Right lobe of liver (tissue), 6 donors: ENCODE results near the gene TVP23C. TPM values are rescaled to one million over a fixed set of nuclear protein-coding genes. Genes with fewer than 3 reads are reported as not detected.

Experiments used
- ATAC-seq, 4 donors: fragments of 200-7000 bp; cut with Tn5 transposase; one replicate each; pipeline ENCODE4 v1.9.1; 2020; ENCODE audit warnings: mild to moderate bottlenecking in 4 of 4, moderate library complexity in 4 of 4
- DNase-seq, 3 donors: peaks; one replicate each; pipeline ENCODE4 v3.0.0-alpha.2; 2020
- H3K27ac ChIP-seq, 3 donors: fragments of 200-600 bp; one replicate each; pipeline ENCODE4 v1.8.0; 2022
- H3K27me3 ChIP-seq, 2 donors: fragments of 200-600 bp; one replicate each; pipeline ENCODE4 v1.8.0; 2022
- H3K36me3 ChIP-seq, 4 donors: fragments of 200-600 bp; sonication (generic) in 1 of 4; one replicate each; pipeline versions ENCODE4 v1.5.1 to v1.8.0; 2017 to 2022; ENCODE audit warnings: control low read depth in 1 of 4
- H3K4me1 ChIP-seq, 4 donors: fragments of 200-600 bp; sonication (generic) in 1 of 4; one replicate each; pipeline versions ENCODE4 v1.5.1 to v1.8.0; 2017 to 2022; ENCODE audit warnings: control low read depth in 1 of 4
- H3K4me3 ChIP-seq, 3 donors: fragments of 200-600 bp; one replicate each; pipeline ENCODE4 v1.8.0; 2022
- H3K9me3 ChIP-seq, 4 donors: fragments of 200-600 bp; sonication (generic) in 1 of 4; one replicate each; pipeline versions ENCODE4 v1.5.1 to v1.8.0; 2017 to 2022; ENCODE audit warnings: control low read depth in 1 of 4
- POLR2A ChIP-seq: fragments of 450-650 bp; IDR thresholded peaks from one replicate; pipeline ENCODE4 v1.6.1; 2017; ENCODE audit warnings: antibody characterized with exemption, mild to moderate bottlenecking
- WGBS: methylation state at CpG from one replicate; pipeline ENCODE4 v1.1.6; 2018; ENCODE audit warnings: low coverage, low lambda C conversion rate; ENCODE audit not compliant: insufficient coverage; ENCODE audit errors: missing lambda C conversion rate; 5-methylcytosine and 5-hydroxymethylcytosine counted together
- intact Hi-C, 2 donors: fragments of 100-400 bp; cut with DNase I; formaldehyde crosslinking; loops; one replicate each; pipeline versions ENCODE4 v1.11.2 to v1.14.1; 2022
- small RNA-seq, 2 experiments: library from RNA; depleted of rRNA; stranded (forward); fragments of <200 nt; gene quantifications; one replicate each; pipeline ENCODE3, GENCODE V24; 2016
- total RNA-seq, 6 experiments: library from RNA; depleted of rRNA in 2 of 6; stranded (reverse); fragments of >200 nt in 2 of 6; fragmentation: NEBNext Ultra II Directional in 3 of 6; extraction: Animal tissue kit (Norgen Biotek cat#: 25700) in 3 of 6; gene quantifications; one replicate each; pipeline versions ENCODE4 v1.1.0 to v1.2.4, GENCODE V29; 2016 to 2023
- TF ChIP-seq, protein P1 (sequence below), 4 donors: fragments of 200-600 bp in 3 of 4; fragments of 450-650 bp in 1 of 4; IDR thresholded peaks; one replicate each; pipeline versions ENCODE4 v1.5.1 to v1.8.0; 2016 to 2022; ENCODE audit warnings: antibody characterized with exemption in 4 of 4, mild to moderate bottlenecking in 2 of 4
- donor health status: DM: no; HTN: yes; CAD: no.
- donor health status: DM: no; HTN: no; CAD: no.
- donor health status: DM: no; HTN: no; CAD: no.
- donor health status: DM: no; HTN: yes; CAD: no.
- donor health status: DM: no; HTN: yes; CAD: no.

The TVP23C gene
- total RNA-seq, 6 experiments from 2014 or later = 3.5 to 6.5 (median 4.7) TPM

DNA sequence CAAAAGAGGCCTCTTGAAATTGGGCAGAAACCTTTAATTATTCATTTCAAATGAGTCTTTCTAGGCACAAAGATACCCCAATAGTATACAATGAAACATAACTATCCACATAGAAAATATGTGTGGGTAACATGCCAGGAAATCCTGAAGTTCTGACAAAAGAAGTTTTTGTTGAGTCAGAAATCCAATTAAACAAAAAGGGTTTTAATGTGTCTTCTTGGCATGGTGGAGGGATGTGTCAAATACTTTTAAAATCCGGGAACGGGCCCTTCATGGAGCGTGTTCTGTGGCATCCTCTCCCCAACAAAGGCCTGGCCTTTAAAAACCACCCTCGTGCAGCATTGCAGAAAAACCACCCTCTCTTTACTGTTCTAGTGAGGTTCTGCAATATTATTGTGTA is 110.0 kb downstream of the TVP23C start:
- ATAC-seq = no peak
- no peaks in the 10 kb centered on the region for H3K27me3 ChIP-seq
- DNase-seq = no peak
- H3K4me3 ChIP-seq = no peak overlapping the region
- no peaks in the 10 kb centered on the region for H3K36me3 ChIP-seq
- 78% methylated on average over 4 of the region's 4 CpGs for WGBS
- TF ChIP-seq, protein P1, sequence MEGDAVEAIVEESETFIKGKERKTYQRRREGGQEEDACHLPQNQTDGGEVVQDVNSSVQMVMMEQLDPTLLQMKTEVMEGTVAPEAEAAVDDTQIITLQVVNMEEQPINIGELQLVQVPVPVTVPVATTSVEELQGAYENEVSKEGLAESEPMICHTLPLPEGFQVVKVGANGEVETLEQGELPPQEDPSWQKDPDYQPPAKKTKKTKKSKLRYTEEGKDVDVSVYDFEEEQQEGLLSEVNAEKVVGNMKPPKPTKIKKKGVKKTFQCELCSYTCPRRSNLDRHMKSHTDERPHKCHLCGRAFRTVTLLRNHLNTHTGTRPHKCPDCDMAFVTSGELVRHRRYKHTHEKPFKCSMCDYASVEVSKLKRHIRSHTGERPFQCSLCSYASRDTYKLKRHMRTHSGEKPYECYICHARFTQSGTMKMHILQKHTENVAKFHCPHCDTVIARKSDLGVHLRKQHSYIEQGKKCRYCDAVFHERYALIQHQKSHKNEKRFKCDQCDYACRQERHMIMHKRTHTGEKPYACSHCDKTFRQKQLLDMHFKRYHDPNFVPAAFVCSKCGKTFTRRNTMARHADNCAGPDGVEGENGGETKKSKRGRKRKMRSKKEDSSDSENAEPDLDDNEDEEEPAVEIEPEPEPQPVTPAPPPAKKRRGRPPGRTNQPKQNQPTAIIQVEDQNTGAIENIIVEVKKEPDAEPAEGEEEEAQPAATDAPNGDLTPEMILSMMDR (IDR thresholded peaks at IDR 0.05) = no peak
- no peak for TF ChIP-seq POLR2A
- H3K9me3 ChIP-seq = no peaks in the 10 kb centered on the region
- H3K4me1 ChIP-seq = no peaks in the 10 kb centered on the region
- no peak overlapping the region for H3K27ac ChIP-seq
- intact Hi-C loops = no loop called here

DNA sequence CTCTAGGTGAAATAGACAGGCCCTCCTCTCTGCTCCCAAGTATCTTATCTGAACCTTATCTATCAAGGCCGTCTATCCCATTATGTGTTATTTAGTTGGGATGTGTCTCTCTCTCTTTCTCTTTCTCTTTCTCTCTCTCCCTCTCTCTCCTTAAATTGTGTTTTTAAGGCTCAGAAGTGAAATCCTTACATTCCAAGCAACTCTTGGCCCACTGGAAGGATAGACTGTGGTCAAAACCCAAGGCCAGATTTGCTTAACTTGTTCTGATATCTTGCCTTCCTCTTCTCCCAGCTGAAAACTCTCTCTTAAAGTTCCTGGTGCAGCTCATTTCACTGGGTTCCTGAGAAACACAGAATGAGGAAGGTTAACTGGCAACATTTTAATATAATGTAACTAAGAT is 110.5 kb downstream of the TVP23C start:
- TF ChIP-seq, protein P1 (IDR thresholded peaks at IDR 0.05) = no peak
- TF ChIP-seq POLR2A = no peak
- Histone ChIP-seq H3K9me3 (no peaks in the 10 kb centered on the region), H3K27ac (no peak overlapping the region), H3K27me3 (no peaks in the 10 kb centered on the region), H3K36me3 (no peaks in the 10 kb centered on the region), H3K4me3 (no peak overlapping the region), H3K4me1 (no peaks in the 10 kb centered on the region)
- WGBS = 75% methylated on average over 1 of the region's 1 CpG
- DNase-seq (no peak), ATAC-seq (no peak)
- intact Hi-C loops = no loop called here

Small RNA genes lying within 50 kb of the gene (small RNA-seq; reads per million reads assigned to genes)
- gene AC005838.1 (0 reads per million in 2 experiments), gene RF00090 (0 reads per million in 2 experiments)

Other genes with a start within 250 kb of the TVP23C start
- gene TEKT3, start 221.9 kb downstream of the TVP23C start, total RNA-seq = not detected
- gene CDRT4, start 95.9 kb downstream of the TVP23C start, total RNA-seq = 1 to 10 TPM in 3 of 6 experiments, under 1 TPM in 3; 0.43 to 3.3 (median 1.3) TPM
- gene FBXW10B, start 56.2 kb upstream of the TVP23C start, total RNA-seq = 1 to 10 TPM in 2 of 6 experiments, under 1 TPM in 2, not detected in 2; 0.44 to 1.3 (median 0.94) TPM
- 1 to 10 TPM; 2.9 to 6.3 (median 5.0) TPM for gene TRIM16, start 120.8 kb upstream of the TVP23C start, total RNA-seq
- gene ZNF286A, start 136.3 kb upstream of the TVP23C start, total RNA-seq = 1 to 10 TPM; 2.9 to 8.4 (median 4.3) TPM
- not detected for gene TBC1D26, start 168.8 kb upstream of the TVP23C start, total RNA-seq